GM12801 (cell line): ENCODE results near the gene AGTPBP1.

Experiments used
- CTCF ChIP-seq: IDR thresholded peaks from one replicate; pipeline ENCODE4 v1.5.1; 2011; ENCODE audit warnings: control low read depth; ENCODE audit not compliant: insufficient read length; ENCODE audit errors: extremely low read depth

The AGTPBP1 gene

GRCh38 chr9:85667374-85667773 lies 74.4 kb downstream of the AGTPBP1 start:
- no peak for TF ChIP-seq CTCF

GRCh38 chr9:85666086-85666485 lies 75.7 kb downstream of the AGTPBP1 start:
- TF ChIP-seq CTCF = no peak

GRCh38 chr9:85662573-85662972 lies 79.2 kb downstream of the AGTPBP1 start:
- no peak for TF ChIP-seq CTCF

GRCh38 chr9:85658716-85659115 lies 83.0 kb downstream of the AGTPBP1 start:
- TF ChIP-seq CTCF = no peak

GRCh38 chr9:85653153-85653552 lies 88.6 kb downstream of the AGTPBP1 start:
- no peak for TF ChIP-seq CTCF

- TF ChIP-seq CTCF = no peak
Observed at GRCh38 chr9:85647571-85647970, 94.2 kb downstream of the AGTPBP1 start.

GRCh38 chr9:85645909-85646627 lies 95.7 kb downstream of the AGTPBP1 start:
- no peak for TF ChIP-seq CTCF
